Measurements from ENCODE around the gene TMEM132C. TPM values are rescaled to one million over a fixed set of nuclear protein-coding genes. Genes with fewer than 3 reads are reported as not detected.

Gene TMEM132C
- total RNA-seq, 1 experiment from 2014 or later: not detected

GRCh38 chr12:128518644-128519043 is 251.7 kb downstream of the TMEM132C start:
- no peak overlapping the region for H3K4me3 Mint-ChIP-seq
- no peaks in the 10 kb centered on the region for H3K4me1 Mint-ChIP-seq
- peaks cover 69% of the 10 kb centered on the region for H3K36me3 Mint-ChIP-seq
- H3K27me3 Mint-ChIP-seq (ENCODE audit: low read depth): peaks cover 23% of the 10 kb centered on the region
- CTCF ChIA-PET: no interaction called here
- H3K9me3 Mint-ChIP-seq: peaks cover 74% of the 10 kb centered on the region
- POLR2A ChIA-PET: no interaction called here
- TF ChIP-seq MXD4 (CRISPR knock-in tag; IDR thresholded peaks at IDR 0.05; ENCODE audit: borderline replicate concordance) (no peak), NFE2L1 (CRISPR knock-in tag; IDR thresholded peaks at IDR 0.05) (no peak), ERG (CRISPR knock-in tag; IDR thresholded peaks at IDR 0.05) (no peak), IRF1 (CRISPR knock-in tag; IDR thresholded peaks at IDR 0.05) (no peak), TEAD1 (CRISPR knock-in tag; IDR thresholded peaks at IDR 0.05) (no peak), ZNF317 (CRISPR knock-in tag; IDR thresholded peaks at IDR 0.05; ENCODE audit: borderline replicate concordance, low read depth) (no peak), E2F5 (CRISPR knock-in tag; IDR thresholded peaks at IDR 0.05) (no peak), TEAD4 (CRISPR knock-in tag; IDR thresholded peaks at IDR 0.05) (no peak), NR1H2 (CRISPR knock-in tag; IDR thresholded peaks at IDR 0.05) (no peak), JUN (CRISPR knock-in tag; IDR thresholded peaks at IDR 0.05) (no peak), ATF2 (CRISPR knock-in tag; IDR thresholded peaks at IDR 0.05; ENCODE audit: borderline replicate concordance, low read depth) (no peak), ZNF416 (CRISPR knock-in tag; IDR thresholded peaks at IDR 0.05) (no peak), TP53 (CRISPR knock-in tag; IDR thresholded peaks at IDR 0.05) (no peak), SMAD4 (CRISPR knock-in tag; IDR thresholded peaks at IDR 0.05) (no peak)
- ATAC-seq (no peak), DNase-seq (ENCODE audit: low spot score) (no peak)
- H3K27ac Mint-ChIP-seq: no peak overlapping the region

- H3K9me3 Mint-ChIP-seq: peaks cover 72% of the 10 kb centered on the region
- H3K27ac Mint-ChIP-seq: no peak overlapping the region
- no peak overlapping the region for H3K4me3 Mint-ChIP-seq
- ChIA-PET CTCF (no interaction called here), POLR2A (no interaction called here)
- no peaks in the 10 kb centered on the region for H3K4me1 Mint-ChIP-seq
- H3K36me3 Mint-ChIP-seq: peaks cover 66% of the 10 kb centered on the region
- peaks cover 23% of the 10 kb centered on the region for H3K27me3 Mint-ChIP-seq (ENCODE audit: low read depth)
- no peak for ATAC-seq
- no peak for DNase-seq (ENCODE audit: low spot score)
- TF ChIP-seq ZNF219 (CRISPR knock-in tag; IDR thresholded peaks at IDR 0.05; ENCODE audit: borderline replicate concordance): no peak
Observed at GRCh38 chr12:128519426-128519825, 252.5 kb downstream of the TMEM132C start.

- Mint-ChIP-seq H3K27ac (no peak overlapping the region), H3K4me1 (no peaks in the 10 kb centered on the region), H3K36me3 (peaks cover 70% of the 10 kb centered on the region), H3K4me3 (no peak overlapping the region), H3K9me3 (peaks cover 81% of the 10 kb centered on the region), H3K27me3 (ENCODE audit: low read depth) (peaks cover 18% of the 10 kb centered on the region)
- DNase-seq (ENCODE audit: low spot score): no peak
- no peak for ATAC-seq
- ChIA-PET POLR2A (no interaction called here), CTCF (no interaction called here)
- TF ChIP-seq IRF1 (CRISPR knock-in tag; IDR thresholded peaks at IDR 0.05) (no peak), JAZF1 (CRISPR knock-in tag; IDR thresholded peaks at IDR 0.05) (no peak), ZNF281 (CRISPR knock-in tag; IDR thresholded peaks at IDR 0.05) (no peak), ZNF532 (CRISPR knock-in tag; IDR thresholded peaks at IDR 0.05; ENCODE audit: borderline replicate concordance) (no peak), FOXJ3 (CRISPR knock-in tag; IDR thresholded peaks at IDR 0.05; ENCODE audit: borderline replicate concordance) (no peak), ZNF263 (CRISPR knock-in tag; IDR thresholded peaks at IDR 0.05; ENCODE audit: low read depth) (no peak)
Observed at GRCh38 chr12:128521981-128522380, 255.0 kb downstream of the TMEM132C start.

All from WTC11 (cell line).